SK-N-SH (cell line): ENCODE results near the gene ANKS4B. TPM values are rescaled to one million over a fixed set of nuclear protein-coding genes. Genes with fewer than 3 reads are reported as not detected.

ENCODE experiments used
- CTCF ChIA-PET: fragments of 300-600, 350-600 bp; formaldehyde crosslinking; extraction: SDS; loops from one replicate; lab custom pipeline; 2021; lab: Yijun Ruan, JAX
- POLR2A ChIA-PET: fragments of 350-600 bp; sonication (Branson Sonifier 250); formaldehyde crosslinking; extraction: SDS; loops from one replicate; lab custom pipeline; 2020; ENCODE audit warnings: antibody characterized with exemption, inconsistent platforms; lab: Yijun Ruan, JAX
- DNase-seq: peaks from one replicate; pipeline ENCODE4 v3.0.0; 2012
- H2AFZ ChIP-seq: fragments of 200-600 bp; sonication (generic); 2 replicates; pipeline ENCODE4 v1.8.1; 2016; ENCODE audit warnings: antibody characterized with exemption, mild to moderate bottlenecking, low read depth
- H3F3A ChIP-seq: fragments of 200-600 bp; sonication (generic); replicated peaks from 2 replicates; pipeline ENCODE3; 2016; ENCODE audit warnings: antibody characterized with exemption, mild to moderate bottlenecking; ENCODE audit not compliant: insufficient read depth
- H3K27ac ChIP-seq, 2 experiments: fragments of 200-500 bp in 1 of 2; fragments of 200-600 bp in 1 of 2; sonication (Bioruptor generic) in 1 of 2; sonication (generic), shearing (Covaris generic) in 1 of 2; 2 replicates each; pipeline versions ENCODE4 v1.5.1 to v1.6.1; 2014 to 2016; ENCODE audit warnings: low read depth in 2 of 2, inconsistent platforms in 1 of 2, low read length in 1 of 2, mild to moderate bottlenecking in 1 of 2, mixed read lengths in 1 of 2
- H3K27me3 ChIP-seq: fragments of 200-600 bp; sonication (generic), shearing (Covaris generic); 2 replicates; pipeline ENCODE4 v1.6.1; 2016; ENCODE audit warnings: mixed run types; ENCODE audit not compliant: insufficient read depth
- H3K36me3 ChIP-seq, 2 experiments: fragments of 200-500 bp in 1 of 2; fragments of 200-600 bp in 1 of 2; sonication (Bioruptor generic) in 1 of 2; sonication (generic) in 1 of 2; replicated peaks in 1 of 2; 2 replicates each; pipeline versions ENCODE3 to v1.5.1; 2014 to 2016; ENCODE audit warnings: low read length in 1 of 2, mild to moderate bottlenecking in 1 of 2; ENCODE audit not compliant: insufficient read depth in 2 of 2, control insufficient read depth in 1 of 2
- H3K4me1 ChIP-seq, 2 experiments: fragments of 200-500 bp in 1 of 2; fragments of 200-600 bp in 1 of 2; sonication (Bioruptor generic) in 1 of 2; sonication (generic), shearing (Covaris generic) in 1 of 2; 2 replicates each; pipeline versions ENCODE4 v1.5.1 to v1.6.1; 2014 to 2016; ENCODE audit warnings: low read depth in 1 of 2, low read length in 1 of 2, mixed run types in 1 of 2; ENCODE audit not compliant: insufficient read depth in 2 of 2, control insufficient read depth in 1 of 2
- H3K4me2 ChIP-seq: fragments of 200-600 bp; sonication (generic), shearing (Covaris generic); 2 replicates; pipeline ENCODE4 v1.6.1; 2017; ENCODE audit warnings: mixed run types
- H3K4me3 ChIP-seq, 2 experiments: fragments of 200-500 bp in 1 of 2; fragments of 200-600 bp in 1 of 2; sonication (Bioruptor generic) in 1 of 2; sonication (generic), shearing (Covaris generic) in 1 of 2; 2 replicates each; pipeline versions ENCODE4 v1.5.1 to v1.8.1; 2014 to 2016; ENCODE audit warnings: low read depth in 2 of 2, inconsistent platforms in 1 of 2, low read length in 1 of 2, mild to moderate bottlenecking in 1 of 2, mixed read lengths in 1 of 2, moderate library complexity in 1 of 2
- H3K79me2 ChIP-seq: fragments of 200-600 bp; sonication (generic); 2 replicates; pipeline ENCODE4 v1.8.1; 2017; ENCODE audit warnings: mild to moderate bottlenecking; ENCODE audit not compliant: insufficient read depth
- H3K9ac ChIP-seq: fragments of 200-600 bp; sonication (generic); 2 replicates; pipeline ENCODE4 v1.6.1; 2017; ENCODE audit warnings: mixed run types
- H3K9me2 ChIP-seq: fragments of 200-600 bp; sonication (generic); 2 replicates; pipeline ENCODE4 v1.6.1; 2017; ENCODE audit warnings: mixed run types
- H3K9me3 ChIP-seq: fragments of 200-600 bp; sonication (generic); 2 replicates; pipeline ENCODE4 v1.6.1; 2017; ENCODE audit warnings: mixed run types, mild to moderate bottlenecking, moderate library complexity
- H4K20me1 ChIP-seq: fragments of 200-600 bp; sonication (generic); 2 replicates; pipeline ENCODE4 v1.6.1; 2017; ENCODE audit warnings: mild to moderate bottlenecking, mixed run types; ENCODE audit not compliant: insufficient read depth
- CHD2 ChIP-seq: fragments of 150-350 bp; IDR thresholded peaks from 2 replicates; pipeline ENCODE4 v1.6.1; 2018; ENCODE audit warnings: low read length; ENCODE audit not compliant: partially characterized antibody
- CTCF ChIP-seq: fragments of 200-600 bp; sonication (generic); IDR thresholded peaks from 2 replicates; pipeline ENCODE4 v1.6.1; 2017; ENCODE audit warnings: antibody characterized with exemption, mild to moderate bottlenecking, moderate library complexity
- EZH2phosphoT487 ChIP-seq: fragments of 200-600 bp; sonication (generic); IDR thresholded peaks from 2 replicates; pipeline ENCODE4 v1.6.1; 2017; ENCODE audit warnings: low read depth, mixed run types, mild to moderate bottlenecking, antibody characterized with exemption, moderate library complexity, borderline replicate concordance
- FOSL2 ChIP-seq: IDR thresholded peaks from 2 replicates; pipeline ENCODE4 v1.4.0; 2012; ENCODE audit warnings: low read depth, mild to moderate bottlenecking, moderate library complexity, borderline replicate concordance
- FOXJ3 ChIP-seq: sonication (generic); formaldehyde crosslinking; IDR thresholded peaks from 2 replicates; pipeline ENCODE4 v1.5.1; 2020; ENCODE audit warnings: mild to moderate bottlenecking, missing genetic modification reagents
- GABPA ChIP-seq: IDR thresholded peaks from 2 replicates; pipeline ENCODE4 v1.4.0; 2012; ENCODE audit warnings: low read depth, mild to moderate bottlenecking
- GATA2 ChIP-seq: sonication (generic); formaldehyde crosslinking; IDR thresholded peaks from 2 replicates; pipeline ENCODE4 v1.5.0; 2020; ENCODE audit warnings: mild to moderate bottlenecking, missing genetic modification reagents
- IRF3 ChIP-seq: fragments of 150-350 bp; IDR thresholded peaks from 2 replicates; pipeline ENCODE4 v1.6.1; 2016; ENCODE audit warnings: mild to moderate bottlenecking, low read depth, low read length
- JUND ChIP-seq: IDR thresholded peaks from 2 replicates; pipeline ENCODE4 v1.4.0; 2012
- MEF2A ChIP-seq: IDR thresholded peaks from 2 replicates; pipeline ENCODE4 v1.4.0; 2012; ENCODE audit warnings: low read depth, borderline replicate concordance
- MXI1 ChIP-seq: IDR thresholded peaks from 2 replicates; pipeline ENCODE4 v1.6.1; 2012; ENCODE audit warnings: mild to moderate bottlenecking, low read depth, low read length, improper control_type of control experiment
- POLR2AphosphoS5 ChIP-seq: IDR thresholded peaks from 2 replicates; pipeline ENCODE4 v1.6.1; 2012; ENCODE audit warnings: low read depth, low read length
- RFX5 ChIP-seq: IDR thresholded peaks from 2 replicates; pipeline ENCODE4 v1.6.1; 2012; ENCODE audit warnings: mild to moderate bottlenecking, improper control_type of control experiment, low read length
- SIN3A ChIP-seq: IDR thresholded peaks from 2 replicates; pipeline ENCODE4 v1.6.1; 2012; ENCODE audit warnings: low read depth, mild to moderate bottlenecking, low read length, moderate library complexity, borderline replicate concordance
- SMC3 ChIP-seq: IDR thresholded peaks from 2 replicates; pipeline ENCODE4 v1.6.1; 2012; ENCODE audit warnings: low read depth, low read length, improper control_type of control experiment
- TEAD4 ChIP-seq: IDR thresholded peaks from 2 replicates; pipeline ENCODE4 v1.4.0; 2012; ENCODE audit warnings: mild to moderate bottlenecking, borderline replicate concordance; ENCODE audit not compliant: insufficient read depth
- YY1 ChIP-seq: IDR thresholded peaks from 2 replicates; pipeline ENCODE4 v1.4.0; 2012; ENCODE audit warnings: low read depth, mild to moderate bottlenecking
- WGBS: methylation state at CpG from one replicate; pipeline ENCODE4 v1.1.6; 2017; ENCODE audit warnings: low lambda C conversion rate; 5-methylcytosine and 5-hydroxymethylcytosine counted together
- polyA plus RNA-seq, 3 experiments: library from polyadenylated mRNA; depleted of rRNA; stranded (reverse); fragments of >200 nt; gene quantifications; 2 replicates each; pipeline ENCODE4 v1.2.3, GENCODE V29; 2012
- TF ChIP-seq, protein P1 (sequence below): IDR thresholded peaks from 2 replicates; pipeline ENCODE4; 2012

The ANKS4B gene
- polyA plus RNA-seq, 1 of the 3 experiments (the other 2 are of a cell fraction), result not detected

DNA sequence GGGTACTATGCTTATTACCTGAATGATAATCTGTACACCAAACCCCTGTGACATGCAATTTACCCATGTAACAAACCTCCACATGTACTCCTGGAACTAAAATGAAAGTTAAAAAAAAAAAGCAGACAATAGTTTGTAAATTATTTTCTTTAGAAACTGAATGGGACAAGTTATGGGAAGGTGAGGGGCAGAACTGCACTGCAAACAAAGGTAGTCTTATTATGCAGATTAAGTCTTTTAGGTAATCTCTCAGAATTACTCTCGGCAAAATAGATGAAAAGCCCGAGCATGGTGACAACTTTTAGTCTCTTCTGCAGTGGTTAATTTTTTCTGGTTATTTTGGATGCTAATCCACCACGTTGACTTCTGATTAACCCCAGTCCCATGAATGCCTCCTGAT lies 49.5 kb upstream of the ANKS4B start:
- CTCF ChIA-PET, result no interaction called here

More for the DNA sequence above, 49.5 kb upstream of the ANKS4B start:
- no peak overlapping the region for H3K4me2 ChIP-seq
- no peaks in the 10 kb centered on the region; a peak in 1 of 4 replicates for H3K4me1 ChIP-seq
- no peaks in the 10 kb centered on the region for H4K20me1 ChIP-seq
- no peaks in the 10 kb centered on the region for H3K9me3 ChIP-seq
- POLR2A ChIA-PET, result no interaction called here
- no peaks in the 10 kb centered on the region for H3K9me2 ChIP-seq
- H3K4me3 ChIP-seq, result no peak overlapping the region
- no peak overlapping the region for H3K27ac ChIP-seq
- peaks cover 5 to 26% of the 10 kb centered on the region in 2 experiments for H3K36me3 ChIP-seq
- no peaks in the 10 kb centered on the region for H3F3A ChIP-seq
- H3K27me3 ChIP-seq, result no peaks in the 10 kb centered on the region
- H3K9ac ChIP-seq, result no peak overlapping the region
- no peak overlapping the region for H2AFZ ChIP-seq
- TF ChIP-seq, protein P1, sequence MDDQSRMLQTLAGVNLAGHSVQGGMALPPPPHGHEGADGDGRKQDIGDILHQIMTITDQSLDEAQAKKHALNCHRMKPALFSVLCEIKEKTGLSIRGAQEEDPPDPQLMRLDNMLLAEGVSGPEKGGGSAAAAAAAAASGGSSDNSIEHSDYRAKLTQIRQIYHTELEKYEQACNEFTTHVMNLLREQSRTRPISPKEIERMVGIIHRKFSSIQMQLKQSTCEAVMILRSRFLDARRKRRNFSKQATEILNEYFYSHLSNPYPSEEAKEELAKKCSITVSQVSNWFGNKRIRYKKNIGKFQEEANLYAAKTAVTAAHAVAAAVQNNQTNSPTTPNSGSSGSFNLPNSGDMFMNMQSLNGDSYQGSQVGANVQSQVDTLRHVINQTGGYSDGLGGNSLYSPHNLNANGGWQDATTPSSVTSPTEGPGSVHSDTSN, result no peak
- TF ChIP-seq GABPA (no peak), JUND (no peak), CHD2 (no peak), MXI1 (no peak), FOXJ3 (no peak), YY1 (no peak), SIN3A (no peak), POLR2AphosphoS5 (no peak), TEAD4 (no peak), IRF3 (no peak), SMC3 (no peak), CTCF (no peak), MEF2A (no peak), EZH2phosphoT487 (no peak), RFX5 (no peak), FOSL2 (no peak), GATA2 (CRISPR knock-in tag) (no peak)
- WGBS, result 72% methylated on average over 3 of the region's 3 CpGs
- no peak for DNase-seq
- no peaks in the 10 kb centered on the region for H3K79me2 ChIP-seq
